K562 (cell line): ENCODE results near the gene PTPMT1. TPM values are rescaled to one million over a fixed set of nuclear protein-coding genes. Genes with fewer than 3 reads are reported as not detected.

ENCODE experiments used
- BMI1 ChIP-seq: fragments of 150-350 bp; IDR thresholded peaks from 2 replicates; pipeline ENCODE4 v1.6.1; 2014; ENCODE audit warnings: low read length
- CTBP1 ChIP-seq: fragments of 450-650 bp; IDR thresholded peaks from 2 replicates; pipeline ENCODE4 v1.6.1; 2016; ENCODE audit warnings: borderline replicate concordance
- DDX20 ChIP-seq: fragments of 450-650 bp; IDR thresholded peaks from 2 replicates; pipeline ENCODE4 v1.6.1; 2016; ENCODE audit warnings: missing genetic modification characterization, low read depth, mild to moderate bottlenecking, missing compliant biosample characterization, moderate library complexity
- DPF2 ChIP-seq: fragments of 450-650 bp; IDR thresholded peaks from 2 replicates; pipeline ENCODE4 v1.6.1; 2016
- HDAC6 ChIP-seq: IDR thresholded peaks from 2 replicates; pipeline ENCODE4 v1.6.1; 2012; ENCODE audit warnings: low read depth, mild to moderate bottlenecking, control low read depth, inconsistent platforms, low read length, moderate library complexity
- KLF6 ChIP-seq: fragments of 250-450 bp; sonication (Bioruptor Pico); IDR thresholded peaks from 2 replicates; pipeline ENCODE4 v1.4.0; 2020; ENCODE audit warnings: mild to moderate bottlenecking, moderate library complexity, borderline replicate concordance
- PCBP1 ChIP-seq: fragments of 200-400 bp; formaldehyde crosslinking; IDR thresholded peaks from 2 replicates; pipeline ENCODE4 v1.6.1; 2018; ENCODE audit warnings: mild to moderate bottlenecking, low read depth, low read length; ENCODE audit not compliant: poor library complexity, severe bottlenecking
- SAFB2 ChIP-seq: fragments of 200-400 bp; formaldehyde crosslinking; IDR thresholded peaks from 2 replicates; pipeline ENCODE4 v1.6.1; 2018; ENCODE audit warnings: borderline replicate concordance, low read length, low read depth, moderate library complexity; ENCODE audit not compliant: severe bottlenecking
- SP1 ChIP-seq: sonication (generic); formaldehyde crosslinking; IDR thresholded peaks from 2 replicates; pipeline ENCODE4 v1.8.1; 2022; ENCODE audit warnings: mild to moderate bottlenecking, missing genetic modification reagents
- ZNF12 ChIP-seq: sonication (generic); formaldehyde crosslinking; IDR thresholded peaks from 2 replicates; pipeline ENCODE4 v1.4.0; 2020; ENCODE audit warnings: mild to moderate bottlenecking, missing genetic modification reagents
- ZNF280B ChIP-seq: fragments of 250-450 bp; sonication (Bioruptor Pico); IDR thresholded peaks from 2 replicates; pipeline ENCODE4 v1.5.1; 2021; ENCODE audit warnings: mild to moderate bottlenecking
- ZNF316 ChIP-seq: fragments of 450-650 bp; IDR thresholded peaks from 2 replicates; pipeline ENCODE4 v1.6.1; 2016
- ZNF589 ChIP-seq: fragments of 200-800 bp; sonication (Bioruptor generic); IDR thresholded peaks from 2 replicates; pipeline ENCODE4 v1.6.1; 2016; ENCODE audit warnings: low read depth, missing genetic modification characterization, missing compliant biosample characterization
- ZNF76 ChIP-seq: fragments of 250-450 bp; sonication (Bioruptor Pico); IDR thresholded peaks from 2 replicates; pipeline ENCODE4 v1.4.0; 2020; ENCODE audit warnings: mild to moderate bottlenecking, moderate library complexity, borderline replicate concordance
- polyA plus RNA-seq, 8 experiments: library from polyadenylated mRNA; depleted of rRNA in 4 of 8; stranded (reverse) in 5 of 8; unstranded in 3 of 8; fragments of >200 nt; fragmentation: Nextera tagmentation in 2 of 8; fragmentation: Illumina TruSeq in 1 of 8; extraction: Ambion mirVana in 2 of 8; extraction: Trizol in 1 of 8; gene quantifications; 2 replicates each; pipeline versions ENCODE4 v1.2.1 to v1.2.3, GENCODE V29; 2011 to 2014; ENCODE audit warnings: inconsistent platforms in 1 of 8, missing spikeins in 1 of 8
- total RNA-seq, 7 experiments: library from RNA; depleted of rRNA in 6 of 7; stranded (reverse); fragments of >200 nt in 6 of 7; fragmentation: Illumina TruSeq in 2 of 7; extraction: Trizol in 2 of 7; gene quantifications; 2 replicates each; pipeline versions ENCODE4 v1.2.1 to v1.2.3, GENCODE V29; 2011 to 2021; ENCODE audit warnings: low replicate concordance in 1 of 7
- TF ChIP-seq, protein P1 (sequence below), 2 experiments: fragments of 450-650 bp; IDR thresholded peaks; 2 replicates each; pipeline ENCODE4 v1.6.1; 2016; ENCODE audit warnings: mild to moderate bottlenecking in 2 of 2, borderline replicate concordance in 1 of 2, low read depth in 1 of 2, moderate library complexity in 1 of 2
- TF ChIP-seq, protein P2 (sequence below): sonication (generic); IDR thresholded peaks from 2 replicates; pipeline ENCODE4 v1.6.1; 2016
- TF ChIP-seq, protein P3 (sequence below): fragments of 250-450 bp; sonication (Bioruptor Pico); IDR thresholded peaks from 2 replicates; pipeline ENCODE4 v1.6.1; 2021; ENCODE audit warnings: mild to moderate bottlenecking

PTPMT1 gene
- total and polyA plus RNA-seq, 9 of the 15 experiments (the other 6 are each of a cell fraction or from before 2014, with no cell fraction given), result 10.4 to 140 (median 67.2) TPM

DNA sequence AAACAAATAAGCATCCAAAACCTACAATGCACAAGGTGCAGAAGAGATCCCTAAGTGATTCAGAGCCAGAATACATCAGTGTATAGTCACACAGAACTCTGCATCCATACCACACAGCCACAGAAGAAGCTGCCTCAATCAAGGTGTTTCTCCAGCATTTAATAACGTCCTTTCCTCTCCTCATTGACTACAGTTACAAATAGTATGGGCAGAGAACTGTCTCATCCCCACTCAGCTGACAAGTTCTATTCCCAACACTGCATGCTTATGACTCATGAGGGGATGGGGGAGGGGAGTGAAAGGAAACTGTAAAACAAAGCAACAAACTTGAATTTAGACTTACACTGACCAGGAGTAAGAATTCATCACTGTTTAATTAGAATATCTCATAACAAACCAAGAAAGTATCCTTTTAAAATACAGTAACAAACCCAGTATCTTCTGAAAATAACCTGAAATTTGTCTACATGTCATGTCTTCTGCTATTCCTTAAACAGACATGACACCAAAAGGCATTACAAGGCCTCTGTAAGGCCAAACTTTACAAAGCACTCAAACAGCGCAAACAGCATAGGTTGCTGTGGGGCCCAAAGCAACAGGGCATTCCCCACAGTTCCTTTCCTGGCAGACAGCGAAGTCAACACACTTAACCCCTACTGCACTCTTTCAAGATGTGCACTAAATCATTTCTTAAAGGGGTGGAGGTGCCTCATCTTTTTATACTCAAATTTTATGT lies 41.7 kb upstream of the PTPMT1 start (continued):
- TF ChIP-seq, protein P1, sequence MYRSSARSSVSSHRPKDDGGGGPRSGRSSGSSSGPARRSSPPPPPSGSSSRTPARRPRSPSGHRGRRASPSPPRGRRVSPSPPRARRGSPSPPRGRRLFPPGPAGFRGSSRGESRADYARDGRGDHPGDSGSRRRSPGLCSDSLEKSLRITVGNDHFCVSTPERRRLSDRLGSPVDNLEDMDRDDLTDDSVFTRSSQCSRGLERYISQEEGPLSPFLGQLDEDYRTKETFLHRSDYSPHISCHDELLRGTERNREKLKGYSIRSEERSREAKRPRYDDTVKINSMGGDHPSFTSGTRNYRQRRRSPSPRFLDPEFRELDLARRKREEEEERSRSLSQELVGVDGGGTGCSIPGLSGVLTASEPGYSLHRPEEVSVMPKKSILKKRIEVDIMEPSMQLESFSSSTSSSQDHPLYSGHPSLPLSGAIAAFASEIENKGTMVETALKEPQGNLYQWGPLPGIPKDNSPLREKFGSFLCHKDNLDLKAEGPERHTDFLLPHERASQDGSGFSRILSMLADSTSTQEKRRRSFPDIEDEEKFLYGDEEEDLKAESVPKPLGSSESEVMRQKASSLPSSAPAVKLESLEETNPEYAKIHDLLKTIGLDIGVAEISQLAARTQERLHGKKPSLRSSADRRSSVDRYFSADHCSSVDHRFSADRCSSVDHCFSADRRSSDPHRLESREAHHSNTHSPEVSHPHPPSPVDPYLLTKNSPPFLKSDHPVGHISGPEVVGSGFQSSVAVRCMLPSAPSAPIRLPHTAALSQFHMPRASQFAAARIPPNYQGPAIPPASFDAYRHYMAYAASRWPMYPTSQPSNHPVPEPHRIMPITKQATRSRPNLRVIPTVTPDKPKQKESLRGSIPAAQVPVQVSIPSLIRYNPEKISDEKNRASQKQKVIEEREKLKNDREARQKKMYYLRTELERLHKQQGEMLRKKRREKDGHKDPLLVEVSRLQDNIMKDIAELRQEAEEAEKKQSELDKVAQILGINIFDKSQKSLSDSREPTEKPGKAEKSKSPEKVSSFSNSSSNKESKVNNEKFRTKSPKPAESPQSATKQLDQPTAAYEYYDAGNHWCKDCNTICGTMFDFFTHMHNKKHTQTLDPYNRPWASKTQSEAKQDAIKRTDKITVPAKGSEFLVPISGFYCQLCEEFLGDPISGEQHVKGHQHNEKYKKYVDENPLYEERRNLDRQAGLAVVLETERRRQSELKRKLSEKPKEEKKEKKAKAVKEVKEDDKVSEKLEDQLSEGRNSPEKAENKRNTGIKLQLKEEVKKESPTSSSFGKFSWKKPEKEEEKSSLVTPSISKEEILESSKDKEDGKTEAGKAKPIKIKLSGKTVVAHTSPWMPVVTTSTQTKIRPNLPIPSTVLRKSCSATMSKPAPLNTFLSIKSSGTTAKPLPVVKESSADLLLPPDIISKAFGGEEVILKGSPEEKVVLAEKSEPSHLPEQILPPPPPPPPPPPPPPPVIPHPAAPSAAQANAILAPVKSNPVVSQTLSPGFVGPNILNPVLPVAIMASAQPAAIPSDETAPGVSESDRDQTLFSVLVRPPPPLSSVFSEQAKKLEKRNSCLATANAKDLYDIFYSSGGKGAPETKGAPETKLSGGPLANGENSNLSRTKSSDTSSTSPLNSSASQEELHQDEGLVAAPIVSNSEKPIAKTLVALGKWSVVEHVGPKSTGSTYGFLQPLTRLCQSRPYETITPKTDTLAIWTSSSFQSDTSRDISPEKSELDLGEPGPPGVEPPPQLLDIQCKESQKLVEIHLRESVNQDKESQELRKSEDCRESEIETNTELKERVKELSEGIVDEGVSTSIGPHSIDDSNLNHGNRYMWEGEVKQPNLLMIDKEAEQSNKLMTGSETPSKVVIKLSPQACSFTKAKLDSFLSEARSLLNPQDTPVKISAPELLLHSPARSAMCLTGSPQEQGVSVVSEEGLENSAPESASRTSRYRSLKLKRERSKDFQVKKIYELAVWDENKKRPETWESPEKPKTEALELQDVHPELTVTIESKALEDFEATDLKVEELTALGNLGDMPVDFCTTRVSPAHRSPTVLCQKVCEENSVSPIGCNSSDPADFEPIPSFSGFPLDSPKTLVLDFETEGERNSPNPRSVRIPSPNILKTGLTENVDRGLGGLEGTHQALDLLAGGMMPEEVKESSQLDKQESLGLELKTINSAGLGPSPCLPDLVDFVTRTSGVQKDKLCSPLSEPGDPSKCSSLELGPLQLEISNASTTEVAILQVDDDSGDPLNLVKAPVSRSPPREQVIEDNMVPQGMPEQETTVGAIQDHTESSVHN (IDR thresholded peaks at IDR 0.05; ENCODE audit: borderline replicate concordance in 1 of 2, low read depth in 1 of 2), result peak in 1 of 2 experiments; percentile 41; a peak in 1 of 4 replicates
- TF ChIP-seq SAFB2 (no peak), DDX20 (tag) (no peak), SP1 (CRISPR knock-in tag) (no peak), ZNF12 (CRISPR knock-in tag) (no peak), BMI1 (no peak), ZNF316 (no peak), ZNF280B (CRISPR knock-in tag) (no peak), HDAC6 (no peak), KLF6 (CRISPR knock-in tag) (no peak), ZNF76 (CRISPR knock-in tag) (no peak), ZNF589 (no peak), CTBP1 (no peak), PCBP1 (no peak), DPF2 (peak; percentile 90)
- TF ChIP-seq, protein P2, sequence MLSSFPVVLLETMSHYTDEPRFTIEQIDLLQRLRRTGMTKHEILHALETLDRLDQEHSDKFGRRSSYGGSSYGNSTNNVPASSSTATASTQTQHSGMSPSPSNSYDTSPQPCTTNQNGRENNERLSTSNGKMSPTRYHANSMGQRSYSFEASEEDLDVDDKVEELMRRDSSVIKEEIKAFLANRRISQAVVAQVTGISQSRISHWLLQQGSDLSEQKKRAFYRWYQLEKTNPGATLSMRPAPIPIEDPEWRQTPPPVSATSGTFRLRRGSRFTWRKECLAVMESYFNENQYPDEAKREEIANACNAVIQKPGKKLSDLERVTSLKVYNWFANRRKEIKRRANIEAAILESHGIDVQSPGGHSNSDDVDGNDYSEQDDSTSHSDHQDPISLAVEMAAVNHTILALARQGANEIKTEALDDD, result no peak
- TF ChIP-seq, protein P3, sequence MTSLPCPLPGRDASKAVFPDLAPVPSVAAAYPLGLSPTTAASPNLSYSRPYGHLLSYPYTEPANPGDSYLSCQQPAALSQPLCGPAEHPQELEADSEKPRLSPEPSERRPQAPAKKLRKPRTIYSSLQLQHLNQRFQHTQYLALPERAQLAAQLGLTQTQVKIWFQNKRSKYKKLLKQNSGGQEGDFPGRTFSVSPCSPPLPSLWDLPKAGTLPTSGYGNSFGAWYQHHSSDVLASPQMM (CRISPR knock-in tag), result no peak
